Measurements from ENCODE around the gene GAPDHS. TPM values are rescaled to one million over a fixed set of nuclear protein-coding genes. Genes with fewer than 3 reads are reported as not detected.

Gene GAPDHS
- total RNA-seq, 1 donor from 2014 or later = not detected

- H3K36me3 ChIP-seq = no peaks in the 10 kb centered on the region
- H3K4me1 ChIP-seq = no peaks in the 10 kb centered on the region
- H3K27me3 ChIP-seq = no peaks in the 10 kb centered on the region
- H3K27ac ChIP-seq = peak overlapping the region in 1 of 2 donors; percentile 46
- TF ChIP-seq CTCF (IDR thresholded peaks at IDR 0.05) = no peak
- intact Hi-C loops (cut with DNase I) = loop anchor here (2.0 kb wide), 1 partner anchor 34 kb away; the partner anchor contains the start of gene TMEM147
- peak overlapping the region; percentile 49 to 67 for H3K4me3 ChIP-seq
- no peak for DNase-seq (ENCODE audit: low spot score in 2 of 2)
- H3K9me3 ChIP-seq = no peaks in the 10 kb centered on the region
Measured at GRCh38 chr19:35510626-35510964, 22.7 kb upstream of the GAPDHS start.

- no peak overlapping the region for H3K27ac ChIP-seq
- intact Hi-C loops (cut with DNase I) = loop anchor here (2.0 kb wide), 1 partner anchor 33 kb away; the partner anchor contains the start of gene TMEM147
- H3K9me3 ChIP-seq = no peaks in the 10 kb centered on the region
- no peaks in the 10 kb centered on the region for H3K4me1 ChIP-seq
- H3K36me3 ChIP-seq = no peaks in the 10 kb centered on the region
- no peaks in the 10 kb centered on the region for H3K27me3 ChIP-seq
- TF ChIP-seq CTCF (IDR thresholded peaks at IDR 0.05) = no peak
- DNase-seq (ENCODE audit: low spot score in 2 of 2) = no peak
- H3K4me3 ChIP-seq = no peak overlapping the region
Measured at GRCh38 chr19:35511337-35511736, 21.9 kb upstream of the GAPDHS start.

- H3K36me3 ChIP-seq = no peaks in the 10 kb centered on the region
- intact Hi-C loops (cut with DNase I) = no loop called here
- TF ChIP-seq CTCF (IDR thresholded peaks at IDR 0.05) = no peak
- no peak for DNase-seq (ENCODE audit: low spot score in 2 of 2)
- no peak overlapping the region for H3K27ac ChIP-seq
- no peaks in the 10 kb centered on the region for H3K9me3 ChIP-seq
- no peaks in the 10 kb centered on the region for H3K27me3 ChIP-seq
- H3K4me3 ChIP-seq = no peak overlapping the region
- H3K4me1 ChIP-seq = no peaks in the 10 kb centered on the region
Measured at GRCh38 chr19:35512831-35513627, 20.2 kb upstream of the GAPDHS start.

GRCh38 chr19:35513628-35514281, 19.5 kb upstream of the GAPDHS start, which contains the start of gene DMKN:
Gene DMKN (minus strand): TSS chr19:35513649. CDS start chr19:35513475, 174 bp downstream.
- Histone ChIP-seq H3K9me3 (no peaks in the 10 kb centered on the region), H3K27me3 (no peaks in the 10 kb centered on the region), H3K4me3 (no peak within 1 kb of the TSS), H3K36me3 (no peaks in the 10 kb centered on the region), H3K27ac (no peak within 1 kb of the TSS), H3K4me1 (no peaks in the 10 kb centered on the region)
- no peak for DNase-seq (ENCODE audit: low spot score in 2 of 2)
- intact Hi-C loops (cut with DNase I) = no loop called here
- TF ChIP-seq CTCF (IDR thresholded peaks at IDR 0.05) = no peak

- no peaks in the 10 kb centered on the region for H3K36me3 ChIP-seq
- TF ChIP-seq CTCF (IDR thresholded peaks at IDR 0.05) = no peak
- intact Hi-C loops (cut with DNase I) = no loop called here
- no peak overlapping the region for H3K4me3 ChIP-seq
- H3K9me3 ChIP-seq = no peaks in the 10 kb centered on the region
- H3K27me3 ChIP-seq = no peaks in the 10 kb centered on the region
- H3K4me1 ChIP-seq = no peaks in the 10 kb centered on the region
- no peak overlapping the region for H3K27ac ChIP-seq
- no peak for DNase-seq (ENCODE audit: low spot score in 2 of 2)
Measured at GRCh38 chr19:35514282-35514809, 18.9 kb upstream of the GAPDHS start.
